Measurements from ENCODE around the gene RAF1. TPM values are rescaled to one million over a fixed set of nuclear protein-coding genes. Genes with fewer than 3 reads are reported as not detected.

RAF1 gene
- total and polyA plus RNA-seq, 2 of the 8 experiments (the other 6 are each of a cell fraction or from before 2014, with no cell fraction given): 103 to 118 TPM

- no peak for TF ChIP-seq HDAC6 (IDR thresholded peaks at IDR 0.05; ENCODE audit: low read depth, low read length)
- no peak for TF ChIP-seq JUND (IDR thresholded peaks at IDR 0.05; ENCODE audit: low read length)
- TF ChIP-seq, protein P1, sequence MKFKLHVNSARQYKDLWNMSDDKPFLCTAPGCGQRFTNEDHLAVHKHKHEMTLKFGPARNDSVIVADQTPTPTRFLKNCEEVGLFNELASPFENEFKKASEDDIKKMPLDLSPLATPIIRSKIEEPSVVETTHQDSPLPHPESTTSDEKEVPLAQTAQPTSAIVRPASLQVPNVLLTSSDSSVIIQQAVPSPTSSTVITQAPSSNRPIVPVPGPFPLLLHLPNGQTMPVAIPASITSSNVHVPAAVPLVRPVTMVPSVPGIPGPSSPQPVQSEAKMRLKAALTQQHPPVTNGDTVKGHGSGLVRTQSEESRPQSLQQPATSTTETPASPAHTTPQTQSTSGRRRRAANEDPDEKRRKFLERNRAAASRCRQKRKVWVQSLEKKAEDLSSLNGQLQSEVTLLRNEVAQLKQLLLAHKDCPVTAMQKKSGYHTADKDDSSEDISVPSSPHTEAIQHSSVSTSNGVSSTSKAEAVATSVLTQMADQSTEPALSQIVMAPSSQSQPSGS (IDR thresholded peaks at IDR 0.05; ENCODE audit: low read length): no peak
- no peak for TF ChIP-seq E2F6 (IDR thresholded peaks at IDR 0.05)
- TF ChIP-seq SIN3A (conservative IDR thresholded peaks at IDR 0.05 in 1 of 2, IDR thresholded peaks at IDR 0.05 in 1 of 2; ENCODE audit: low read depth in 1 of 2, low read length in 2 of 2): peak; percentile 54; a peak in 1 of 4 replicates
- no peak; the same call in 1 of the 2 replicates for TF ChIP-seq MAFK (IDR thresholded peaks at IDR 0.05; ENCODE audit: low read depth, low read length)
Measured at GRCh38 chr3:12663936-12664908, at the start of gene RAF1 (continued).
